ENCODE results near the gene GNAT1. TPM values are rescaled to one million over a fixed set of nuclear protein-coding genes. Genes with fewer than 3 reads are reported as not detected.

GNAT1 gene
- total RNA-seq, 6 donors from 2014 or later, result 0.10 to 0.40 TPM; not detected in 4

DNA sequence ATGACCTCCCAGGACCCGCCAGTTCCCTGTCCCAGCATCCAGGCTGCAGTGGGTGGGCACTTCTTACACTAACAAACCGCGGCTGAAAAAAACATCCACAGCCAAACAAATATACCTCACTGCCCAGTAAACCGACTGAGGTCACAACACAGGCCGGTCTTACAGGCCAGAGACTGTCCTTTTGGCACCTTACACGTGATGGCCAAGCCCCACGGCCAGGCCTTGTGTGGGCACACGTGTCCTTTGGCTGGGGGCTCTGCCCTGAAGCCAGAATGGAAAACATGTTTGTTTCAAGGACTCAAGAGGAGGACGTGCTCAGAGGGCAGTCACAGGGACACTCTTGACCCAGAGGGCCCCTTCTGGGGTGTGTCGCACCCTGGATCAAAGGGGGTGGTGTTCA, 23.4 kb downstream of the GNAT1 start:
- Histone ChIP-seq H3K4me1 (no peaks in the 10 kb centered on the region), H3K27me3 (no peaks in the 10 kb centered on the region), H3K27ac (no peak overlapping the region), H3K4me3 (no peak overlapping the region), H3K36me3 (no peaks in the 10 kb centered on the region), H3K9me3 (no peaks in the 10 kb centered on the region)
- DNase-seq (no peak), ATAC-seq (ENCODE audit: low FRiP score in 2 of 2) (no peak)
- TF ChIP-seq POLR2A (IDR thresholded peaks at IDR 0.05) (no peak), POLR2AphosphoS5 (IDR thresholded peaks at IDR 0.05) (no peak), EP300 (IDR thresholded peaks at IDR 0.05) (no peak)
- TF ChIP-seq, protein P1, sequence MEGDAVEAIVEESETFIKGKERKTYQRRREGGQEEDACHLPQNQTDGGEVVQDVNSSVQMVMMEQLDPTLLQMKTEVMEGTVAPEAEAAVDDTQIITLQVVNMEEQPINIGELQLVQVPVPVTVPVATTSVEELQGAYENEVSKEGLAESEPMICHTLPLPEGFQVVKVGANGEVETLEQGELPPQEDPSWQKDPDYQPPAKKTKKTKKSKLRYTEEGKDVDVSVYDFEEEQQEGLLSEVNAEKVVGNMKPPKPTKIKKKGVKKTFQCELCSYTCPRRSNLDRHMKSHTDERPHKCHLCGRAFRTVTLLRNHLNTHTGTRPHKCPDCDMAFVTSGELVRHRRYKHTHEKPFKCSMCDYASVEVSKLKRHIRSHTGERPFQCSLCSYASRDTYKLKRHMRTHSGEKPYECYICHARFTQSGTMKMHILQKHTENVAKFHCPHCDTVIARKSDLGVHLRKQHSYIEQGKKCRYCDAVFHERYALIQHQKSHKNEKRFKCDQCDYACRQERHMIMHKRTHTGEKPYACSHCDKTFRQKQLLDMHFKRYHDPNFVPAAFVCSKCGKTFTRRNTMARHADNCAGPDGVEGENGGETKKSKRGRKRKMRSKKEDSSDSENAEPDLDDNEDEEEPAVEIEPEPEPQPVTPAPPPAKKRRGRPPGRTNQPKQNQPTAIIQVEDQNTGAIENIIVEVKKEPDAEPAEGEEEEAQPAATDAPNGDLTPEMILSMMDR (IDR thresholded peaks at IDR 0.05), result no peak
- 77 to 78% methylated on average over 7 to 10 of the region's 10 CpGs for WGBS, 2 donors

DNA sequence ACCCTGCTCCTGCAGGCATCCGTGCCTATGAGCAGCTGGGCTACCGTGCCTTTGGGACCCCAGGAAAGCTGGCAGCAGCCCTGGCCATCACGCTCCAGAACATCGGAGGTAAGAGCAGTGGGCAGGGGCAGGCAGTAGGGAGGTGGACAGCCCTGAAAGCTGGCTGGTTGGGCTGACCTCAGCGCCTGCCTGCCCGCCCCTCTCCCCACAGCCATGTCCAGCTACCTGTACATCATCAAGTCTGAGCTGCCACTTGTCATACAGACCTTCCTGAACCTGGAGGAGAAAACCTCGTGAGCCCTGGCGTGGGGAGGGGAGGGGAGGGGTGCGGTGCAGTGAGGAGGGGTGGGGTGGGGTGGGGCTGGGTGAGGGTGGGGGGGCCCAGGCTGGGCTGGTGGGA, 24.1 kb downstream of the GNAT1 start:
- TF ChIP-seq, protein P1 (IDR thresholded peaks at IDR 0.05), result no peak
- TF ChIP-seq POLR2AphosphoS5 (IDR thresholded peaks at IDR 0.05) (no peak), EP300 (IDR thresholded peaks at IDR 0.05) (no peak), POLR2A (IDR thresholded peaks at IDR 0.05) (no peak)
- no peak for DNase-seq
- no peaks in the 10 kb centered on the region for H3K36me3 ChIP-seq
- H3K4me1 ChIP-seq, result no peaks in the 10 kb centered on the region
- no peak overlapping the region for H3K27ac ChIP-seq
- no peaks in the 10 kb centered on the region for H3K27me3 ChIP-seq
- ATAC-seq (ENCODE audit: low FRiP score in 2 of 2), result no peak
- H3K9me3 ChIP-seq, result no peaks in the 10 kb centered on the region
- WGBS, 2 donors, result 76 to 84% methylated on average over 8 of the region's 9 CpGs
- H3K4me3 ChIP-seq, result no peak overlapping the region

DNA sequence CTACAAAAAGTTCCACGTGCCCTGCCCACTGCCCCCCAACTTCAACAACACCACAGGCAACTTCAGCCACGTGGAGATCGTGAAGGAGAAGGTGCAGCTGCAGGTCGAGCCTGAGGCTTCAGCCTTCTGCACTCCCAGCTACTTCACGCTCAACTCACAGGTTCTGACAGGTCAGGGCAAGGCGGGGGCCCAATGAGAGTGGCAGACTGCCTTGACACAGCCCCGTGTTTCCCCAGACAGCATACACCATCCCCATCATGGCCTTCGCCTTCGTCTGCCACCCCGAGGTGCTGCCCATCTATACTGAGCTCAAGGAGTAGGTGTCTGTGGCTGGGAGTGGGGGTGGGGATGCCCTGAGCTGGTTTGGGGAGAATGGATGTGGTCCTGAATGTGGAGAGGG, 26.3 kb downstream of the GNAT1 start:
- H3K36me3 ChIP-seq, result no peaks in the 10 kb centered on the region
- H3K9me3 ChIP-seq, result no peaks in the 10 kb centered on the region
- no peak for ATAC-seq (ENCODE audit: low FRiP score in 2 of 2)
- H3K27ac ChIP-seq, result no peak overlapping the region
- TF ChIP-seq, protein P1 (IDR thresholded peaks at IDR 0.05), result no peak
- TF ChIP-seq EP300 (IDR thresholded peaks at IDR 0.05), result no peak
- TF ChIP-seq POLR2AphosphoS5 (IDR thresholded peaks at IDR 0.05), result no peak
- TF ChIP-seq POLR2A (IDR thresholded peaks at IDR 0.05), result no peak
- H3K4me1 ChIP-seq, result no peaks in the 10 kb centered on the region
- H3K4me3 ChIP-seq, result no peak overlapping the region
- H3K27me3 ChIP-seq, result no peaks in the 10 kb centered on the region
- WGBS, 2 donors, result 75 to 76% methylated on average over 9 to 10 of the region's 10 CpGs
- DNase-seq, result no peak

DNA sequence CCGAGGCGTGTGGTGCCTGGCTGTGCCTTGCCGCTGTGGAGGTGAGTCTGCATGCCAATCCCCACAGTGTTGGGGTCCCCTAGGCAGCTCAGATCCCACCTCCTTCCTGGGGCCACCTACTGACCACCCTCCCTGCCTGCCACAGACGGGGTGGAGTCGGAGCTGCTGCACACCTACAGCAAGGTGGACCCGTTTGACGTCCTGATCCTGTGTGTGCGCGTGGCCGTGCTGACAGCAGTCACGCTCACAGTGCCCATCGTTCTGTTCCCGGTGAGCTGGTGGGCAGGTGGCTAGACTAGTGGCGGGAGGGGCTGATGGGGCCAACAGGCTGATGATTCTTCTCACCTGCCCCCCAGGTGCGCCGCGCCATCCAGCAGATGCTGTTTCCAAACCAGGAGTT, 27.0 kb downstream of the GNAT1 start:
- ATAC-seq (ENCODE audit: low FRiP score in 2 of 2) (no peak), DNase-seq (no peak)
- Histone ChIP-seq H3K27ac (no peak overlapping the region), H3K36me3 (no peaks in the 10 kb centered on the region), H3K4me3 (no peak overlapping the region), H3K4me1 (no peaks in the 10 kb centered on the region), H3K9me3 (no peaks in the 10 kb centered on the region), H3K27me3 (no peaks in the 10 kb centered on the region)
- TF ChIP-seq EP300 (IDR thresholded peaks at IDR 0.05) (no peak), POLR2A (IDR thresholded peaks at IDR 0.05) (no peak), POLR2AphosphoS5 (IDR thresholded peaks at IDR 0.05) (no peak)
- TF ChIP-seq, protein P1 (IDR thresholded peaks at IDR 0.05), result no peak
- 89 to 100% methylated on average over 7 of the region's 17 CpGs for WGBS, 2 donors

DNA sequence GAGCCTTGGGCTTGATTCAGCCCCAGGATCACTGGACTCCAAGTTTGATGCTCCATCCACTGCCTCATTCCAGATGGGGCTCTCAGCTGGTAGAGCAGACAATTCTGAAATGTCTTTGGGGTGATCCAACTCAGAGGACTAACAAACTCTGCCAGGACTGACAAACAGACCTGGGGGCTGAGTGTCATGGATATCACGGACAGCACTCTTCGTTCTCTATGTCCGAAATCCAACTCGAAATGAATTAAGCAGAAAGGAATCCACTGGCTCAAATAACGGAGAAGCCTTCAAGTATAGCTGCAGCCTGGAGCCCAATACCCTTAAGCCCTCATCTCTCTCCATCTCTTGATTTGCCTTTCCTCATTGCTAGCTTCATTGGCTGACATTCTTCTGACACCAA, 27.9 kb downstream of the GNAT1 start:
- no peaks in the 10 kb centered on the region for H3K9me3 ChIP-seq
- H3K4me1 ChIP-seq, result no peaks in the 10 kb centered on the region
- no peak for TF ChIP-seq EP300 (IDR thresholded peaks at IDR 0.05)
- no peak for TF ChIP-seq POLR2AphosphoS5 (IDR thresholded peaks at IDR 0.05)
- no peak for TF ChIP-seq POLR2A (IDR thresholded peaks at IDR 0.05)
- TF ChIP-seq, protein P1 (IDR thresholded peaks at IDR 0.05), result no peak
- no peak overlapping the region for H3K27ac ChIP-seq
- ATAC-seq (ENCODE audit: low FRiP score in 2 of 2) (no peak), DNase-seq (no peak)
- H3K36me3 ChIP-seq, result no peaks in the 10 kb centered on the region
- H3K27me3 ChIP-seq, result no peaks in the 10 kb centered on the region
- 87 to 89% methylated on average over 5 of the region's 5 CpGs for WGBS, 2 donors
- H3K4me3 ChIP-seq, result no peak overlapping the region

All from upper lobe of left lung (tissue), 6 donors.